Measurements from ENCODE around the gene STAG3. TPM values are rescaled to one million over a fixed set of nuclear protein-coding genes. Genes with fewer than 3 reads are reported as not detected.
"Not testable (repeated sequence)": the region's sequence is repeated elsewhere in the genome, so short reads cannot be mapped to it uniquely, and the experiment has no call there.

STAG3 gene
- polyA plus RNA-seq, 3 donors = 0.39 TPM; not detected in 1

GRCh38 chr7:100244988-100245605 lies 67.4 kb downstream of the STAG3 start:
- H3K9ac ChIP-seq (ENCODE audit: insufficient read depth, low read length, poor library complexity, severe bottlenecking); H3K36me3 Mint-ChIP-seq; H3K27ac ChIP-seq (ENCODE audit: low read depth in 1 of 2, low read length in 2 of 2); H3K9me3 ChIP-seq (replicated peaks in 1 of 2; ENCODE audit: control insufficient read depth in 1 of 2, insufficient read depth in 1 of 2, low read length in 2 of 2); H3K9me3 Mint-ChIP-seq; H3K4me3 ChIP-seq (replicated peaks in 1 of 3; ENCODE audit: low read depth in 2 of 3, low read length in 3 of 3); H2AFZ ChIP-seq (ENCODE audit: insufficient read depth, low read depth, low read length, poor library complexity, severe bottlenecking); intact Hi-C loops (cut with micrococcal nuclease); H3K79me2 ChIP-seq (ENCODE audit: insufficient read depth, low read length); H3K36me3 ChIP-seq (replicated peaks in 1 of 2; ENCODE audit: control insufficient read depth in 1 of 2, insufficient read depth in 2 of 2, low read length in 2 of 2); H3K4me2 ChIP-seq (replicated peaks; ENCODE audit: extremely low read depth, low read length, poor library complexity, severe bottlenecking); H3K27me3 Mint-ChIP-seq (ENCODE audit: low read depth in 3 of 3); H4K20me1 ChIP-seq (ENCODE audit: insufficient read depth, low read length); H3K27ac Mint-ChIP-seq; H3K27me3 ChIP-seq (ENCODE audit: control insufficient read depth in 2 of 2, insufficient read depth in 2 of 2, low read length in 2 of 2); DNase-seq; H3K4me3 Mint-ChIP-seq: not testable (repeated sequence)
- 91% methylated on average over 9 of the region's 9 CpGs for WGBS (ENCODE audit: insufficient coverage)
- peaks cover 8 to 10% of the 10 kb centered on the region in 2 donors for H3K4me1 ChIP-seq (ENCODE audit: control insufficient read depth in 1 of 2, insufficient read depth in 2 of 2, low read length in 2 of 2)
- H3K4me1 Mint-ChIP-seq = peaks cover 30% of the 10 kb centered on the region

- H3K4me3 ChIP-seq (replicated peaks in 1 of 3; ENCODE audit: low read depth in 2 of 3, low read length in 3 of 3); H3K36me3 Mint-ChIP-seq; H4K20me1 ChIP-seq (ENCODE audit: insufficient read depth, low read length); H2AFZ ChIP-seq (ENCODE audit: insufficient read depth, low read depth, low read length, poor library complexity, severe bottlenecking); H3K4me2 ChIP-seq (replicated peaks; ENCODE audit: extremely low read depth, low read length, poor library complexity, severe bottlenecking); H3K27ac ChIP-seq (ENCODE audit: low read depth in 1 of 2, low read length in 2 of 2); H3K4me3 Mint-ChIP-seq; H3K27me3 Mint-ChIP-seq (ENCODE audit: low read depth in 3 of 3); H3K9me3 ChIP-seq (replicated peaks in 1 of 2; ENCODE audit: control insufficient read depth in 1 of 2, insufficient read depth in 1 of 2, low read length in 2 of 2); H3K27me3 ChIP-seq (ENCODE audit: control insufficient read depth in 2 of 2, insufficient read depth in 2 of 2, low read length in 2 of 2); H3K79me2 ChIP-seq (ENCODE audit: insufficient read depth, low read length); H3K9me3 Mint-ChIP-seq; H3K9ac ChIP-seq (ENCODE audit: insufficient read depth, low read length, poor library complexity, severe bottlenecking); H3K27ac Mint-ChIP-seq; DNase-seq; H3K36me3 ChIP-seq (replicated peaks in 1 of 2; ENCODE audit: control insufficient read depth in 1 of 2, insufficient read depth in 2 of 2, low read length in 2 of 2); intact Hi-C loops (cut with micrococcal nuclease): not testable (repeated sequence)
- peaks cover 8 to 10% of the 10 kb centered on the region in 2 donors for H3K4me1 ChIP-seq (ENCODE audit: control insufficient read depth in 1 of 2, insufficient read depth in 2 of 2, low read length in 2 of 2)
- WGBS (ENCODE audit: insufficient coverage) = 93% methylated on average over 10 of the region's 15 CpGs
- H3K4me1 Mint-ChIP-seq = peaks cover 30% of the 10 kb centered on the region
These were observed 68.6 kb downstream of the STAG3 start for GRCh38 chr7:100246121-100246864.

GRCh38 chr7:100246865-100247137 lies 69.1 kb downstream of the STAG3 start:
- intact Hi-C loops (cut with micrococcal nuclease); H4K20me1 ChIP-seq (ENCODE audit: insufficient read depth, low read length); H3K27ac Mint-ChIP-seq; H3K27ac ChIP-seq (ENCODE audit: low read depth in 1 of 2, low read length in 2 of 2); H3K9ac ChIP-seq (ENCODE audit: insufficient read depth, low read length, poor library complexity, severe bottlenecking); H3K9me3 ChIP-seq (replicated peaks in 1 of 2; ENCODE audit: control insufficient read depth in 1 of 2, insufficient read depth in 1 of 2, low read length in 2 of 2); H3K9me3 Mint-ChIP-seq; DNase-seq; H3K27me3 ChIP-seq (ENCODE audit: control insufficient read depth in 2 of 2, insufficient read depth in 2 of 2, low read length in 2 of 2); H3K79me2 ChIP-seq (ENCODE audit: insufficient read depth, low read length); H3K4me3 ChIP-seq (replicated peaks in 1 of 3; ENCODE audit: low read depth in 2 of 3, low read length in 3 of 3); H2AFZ ChIP-seq (ENCODE audit: insufficient read depth, low read depth, low read length, poor library complexity, severe bottlenecking); H3K4me2 ChIP-seq (replicated peaks; ENCODE audit: extremely low read depth, low read length, poor library complexity, severe bottlenecking); H3K36me3 Mint-ChIP-seq; H3K36me3 ChIP-seq (replicated peaks in 1 of 2; ENCODE audit: control insufficient read depth in 1 of 2, insufficient read depth in 2 of 2, low read length in 2 of 2); H3K27me3 Mint-ChIP-seq (ENCODE audit: low read depth in 3 of 3); H3K4me3 Mint-ChIP-seq: not testable (repeated sequence)
- H3K4me1 Mint-ChIP-seq = peaks cover 30% of the 10 kb centered on the region
- 100% methylated on average over 1 of the region's 9 CpGs for WGBS (ENCODE audit: insufficient coverage)
- H3K4me1 ChIP-seq (ENCODE audit: control insufficient read depth in 1 of 2, insufficient read depth in 2 of 2, low read length in 2 of 2) = peaks cover 8 to 10% of the 10 kb centered on the region in 2 donors
